Vagina (tissue), 2 donors: ENCODE data around the gene TMA16. TPM values are rescaled to one million over a fixed set of nuclear protein-coding genes. Genes with fewer than 3 reads are reported as not detected.

ENCODE experiments used
- DNase-seq, 2 donors: peaks; one replicate each; pipeline ENCODE4 v3.0.0-alpha.2; 2017; ENCODE audit errors: extremely low spot score in 2 of 2
- H3K27ac ChIP-seq: fragments of 200-600 bp; sonication (generic); one replicate; pipeline ENCODE4 v1.5.1; 2019
- H3K27me3 ChIP-seq: fragments of 200-600 bp; sonication (generic); one replicate; pipeline ENCODE4 v1.5.1; 2019
- H3K36me3 ChIP-seq, 2 donors: fragments of 200-600 bp; sonication (generic); one replicate each; pipeline ENCODE4 v1.5.1; 2017 to 2019
- H3K4me1 ChIP-seq: fragments of 200-600 bp; sonication (generic); one replicate; pipeline ENCODE4 v1.5.1; 2019
- H3K4me3 ChIP-seq, 2 donors: fragments of 200-600 bp; sonication (generic); 1 replicate in 1 of 2; 2 replicates in 1 of 2; pipeline ENCODE4 v1.5.1; 2016 to 2019
- H3K9me3 ChIP-seq: fragments of 200-600 bp; sonication (generic); one replicate; pipeline ENCODE4 v1.5.1; 2019
- CTCF ChIP-seq, 3 experiments: fragments of 450-650 bp in 2 of 3; fragments of 200-600 bp in 1 of 3; sonication (generic) in 1 of 3; IDR thresholded peaks; one replicate each; pipeline ENCODE4 v1.5.1; 2017 to 2019; ENCODE audit warnings: antibody characterized with exemption in 3 of 3, mild to moderate bottlenecking in 2 of 3, moderate library complexity in 2 of 3
- POLR2A ChIP-seq, 2 donors: fragments of 450-650 bp; IDR thresholded peaks; one replicate each; pipeline ENCODE4 v1.6.1; 2017; ENCODE audit warnings: antibody characterized with exemption in 2 of 2, mild to moderate bottlenecking in 2 of 2, moderate library complexity in 2 of 2
- POLR2AphosphoS5 ChIP-seq, 2 donors: sonication (generic); formaldehyde crosslinking; IDR thresholded peaks; one replicate each; pipeline ENCODE4 v1.9.0; 2017; ENCODE audit warnings: antibody characterized with exemption in 2 of 2, mild to moderate bottlenecking in 2 of 2, low read depth in 1 of 2; ENCODE audit not compliant: insufficient read depth in 1 of 2
- intact Hi-C: fragments of 100-400 bp; cut with DNase I; formaldehyde crosslinking; loops from one replicate; pipeline ENCODE4 v1.15.1; 2023
- total RNA-seq: library from RNA; depleted of rRNA; stranded (reverse); fragments of >200 nt; gene quantifications from one replicate; pipeline ENCODE4 v1.2.3, GENCODE V29; 2016

The TMA16 gene
- total RNA-seq, 1 donor from 2014 or later: 35.8 TPM

DNA sequence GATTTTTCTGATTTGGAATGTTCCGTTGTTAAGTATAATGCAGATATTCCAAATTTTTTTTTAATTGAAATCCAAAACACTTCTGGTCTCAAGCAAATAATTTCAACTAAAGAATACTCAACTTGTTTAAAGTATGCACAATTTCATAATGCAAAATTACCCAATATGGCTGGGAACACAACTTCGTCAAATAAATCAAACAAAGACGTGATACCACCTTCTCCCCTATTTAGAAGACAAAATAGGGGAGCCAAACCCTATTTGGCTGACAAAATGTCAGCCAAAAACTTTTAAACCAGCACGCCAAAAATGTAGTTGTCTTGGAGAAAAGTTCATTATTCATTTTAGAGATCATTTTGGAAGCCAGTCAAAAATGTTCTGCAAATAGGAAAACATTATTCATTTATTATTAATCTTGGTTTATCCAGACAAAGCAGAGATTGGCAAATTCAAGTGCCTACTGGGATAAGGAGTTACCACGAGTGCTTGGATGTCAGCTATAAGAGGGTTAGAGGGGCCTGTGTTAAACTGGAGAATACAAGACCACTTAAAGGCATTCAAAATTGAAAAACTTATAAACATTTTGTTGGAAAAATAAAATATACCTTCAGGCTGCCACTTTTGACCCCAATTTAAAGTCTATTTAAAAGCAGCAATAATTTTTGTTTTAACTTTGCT, 17.6 kb upstream of the TMA16 start:
- H3K27ac ChIP-seq: no peak overlapping the region
- H3K9me3 ChIP-seq: no peaks in the 10 kb centered on the region
- TF ChIP-seq POLR2AphosphoS5 (IDR thresholded peaks at IDR 0.05; ENCODE audit: insufficient read depth in 1 of 2, low read depth in 1 of 2): no peak
- no peak for TF ChIP-seq POLR2A (IDR thresholded peaks at IDR 0.05)
- TF ChIP-seq CTCF (IDR thresholded peaks at IDR 0.05): no peak
- H3K4me1 ChIP-seq: no peaks in the 10 kb centered on the region
- no peaks in the 10 kb centered on the region for H3K27me3 ChIP-seq
- intact Hi-C loops: no loop called here
- no peak overlapping the region for H3K4me3 ChIP-seq
- no peak for DNase-seq
- no peaks in the 10 kb centered on the region for H3K36me3 ChIP-seq

DNA sequence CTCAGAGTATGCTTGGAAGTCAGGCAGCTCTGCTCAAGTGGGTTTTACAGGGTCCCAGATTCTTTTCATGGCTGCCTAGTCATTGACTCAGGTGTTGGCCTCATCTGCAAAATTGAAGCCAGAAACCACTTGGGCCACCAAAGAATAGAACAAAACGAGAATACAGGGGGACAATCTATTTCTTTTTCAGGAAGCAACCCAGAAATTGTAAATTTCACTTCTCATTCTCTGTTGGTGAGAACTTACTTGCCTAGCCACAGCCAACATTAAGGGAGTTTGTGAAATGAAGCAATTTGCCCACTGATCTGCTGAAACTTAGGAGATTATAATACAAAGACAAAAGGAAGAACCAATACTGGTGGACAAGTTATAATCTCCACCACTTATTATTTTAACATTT, 12.3 kb upstream of the TMA16 start:
- H3K4me1 ChIP-seq: no peaks in the 10 kb centered on the region
- no peaks in the 10 kb centered on the region for H3K27me3 ChIP-seq
- no peaks in the 10 kb centered on the region for H3K36me3 ChIP-seq
- intact Hi-C loops: no loop called here
- TF ChIP-seq POLR2A (IDR thresholded peaks at IDR 0.05): no peak
- no peak for TF ChIP-seq POLR2AphosphoS5 (IDR thresholded peaks at IDR 0.05; ENCODE audit: insufficient read depth in 1 of 2, low read depth in 1 of 2)
- TF ChIP-seq CTCF (IDR thresholded peaks at IDR 0.05): no peak
- DNase-seq: no peak
- no peak overlapping the region for H3K27ac ChIP-seq
- no peak overlapping the region for H3K4me3 ChIP-seq
- H3K9me3 ChIP-seq: no peaks in the 10 kb centered on the region

DNA sequence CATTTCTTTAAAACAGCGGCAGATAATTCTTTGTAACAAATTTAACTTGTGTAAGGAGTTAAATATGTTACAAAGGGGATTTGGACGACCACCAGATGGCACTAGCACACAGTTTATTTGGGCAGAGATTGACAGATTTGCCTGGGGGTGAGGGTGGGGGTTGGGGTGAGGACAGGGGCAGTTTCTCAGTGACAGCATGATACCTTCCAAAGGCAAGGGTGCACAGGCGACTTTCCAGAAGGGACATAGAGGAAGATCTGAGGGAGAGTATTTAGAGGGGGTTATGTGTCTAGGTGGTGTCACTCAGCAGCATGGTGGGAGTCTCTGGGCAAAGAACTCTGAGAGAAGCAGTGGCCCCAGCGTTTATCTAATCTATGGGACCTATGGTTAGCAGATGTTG, 9.6 kb upstream of the TMA16 start:
- Histone ChIP-seq H3K27ac (no peak overlapping the region), H3K27me3 (no peaks in the 10 kb centered on the region), H3K4me3 (no peak overlapping the region), H3K4me1 (no peaks in the 10 kb centered on the region), H3K36me3 (no peaks in the 10 kb centered on the region), H3K9me3 (no peaks in the 10 kb centered on the region)
- TF ChIP-seq CTCF (IDR thresholded peaks at IDR 0.05) (peak in 2 of 3 experiments; percentile 33 to 48), POLR2AphosphoS5 (IDR thresholded peaks at IDR 0.05; ENCODE audit: insufficient read depth in 1 of 2, low read depth in 1 of 2) (no peak)
- intact Hi-C loops: loop anchor here (5.0 kb wide), 1 partner anchor 62 kb away; no protein-coding TSS in a partner anchor
- no peak for DNase-seq

GRCh38 chr4:163485589-163485988, 8.9 kb upstream of the TMA16 start:
- no peak for DNase-seq
- H3K27ac ChIP-seq: no peak overlapping the region
- no peaks in the 10 kb centered on the region for H3K4me1 ChIP-seq
- intact Hi-C loops: loop anchor here (5.0 kb wide), 1 partner anchor 62 kb away; no protein-coding TSS in a partner anchor
- no peak overlapping the region for H3K4me3 ChIP-seq
- H3K36me3 ChIP-seq: no peaks in the 10 kb centered on the region
- TF ChIP-seq CTCF (IDR thresholded peaks at IDR 0.05): no peak
- no peak for TF ChIP-seq POLR2A (IDR thresholded peaks at IDR 0.05)
- no peak for TF ChIP-seq POLR2AphosphoS5 (IDR thresholded peaks at IDR 0.05; ENCODE audit: insufficient read depth in 1 of 2, low read depth in 1 of 2)
- no peaks in the 10 kb centered on the region for H3K27me3 ChIP-seq
- no peaks in the 10 kb centered on the region for H3K9me3 ChIP-seq

- no peaks in the 10 kb centered on the region for H3K36me3 ChIP-seq
- H3K4me3 ChIP-seq: no peak overlapping the region
- no peak for DNase-seq
- no peaks in the 10 kb centered on the region for H3K27me3 ChIP-seq
- H3K27ac ChIP-seq: no peak overlapping the region
- TF ChIP-seq POLR2AphosphoS5 (IDR thresholded peaks at IDR 0.05; ENCODE audit: insufficient read depth in 1 of 2, low read depth in 1 of 2) (no peak), CTCF (IDR thresholded peaks at IDR 0.05) (no peak), POLR2A (IDR thresholded peaks at IDR 0.05) (no peak)
- intact Hi-C loops: loop anchor here (5.0 kb wide), 1 partner anchor 61 kb away; no protein-coding TSS in a partner anchor
- no peaks in the 10 kb centered on the region for H3K9me3 ChIP-seq
- no peaks in the 10 kb centered on the region for H3K4me1 ChIP-seq
Observed at GRCh38 chr4:163486321-163486720, 8.2 kb upstream of the TMA16 start.
